Thoracic aorta (tissue), 2 donors: ENCODE results near the gene DENND5A. TPM values are rescaled to one million over a fixed set of nuclear protein-coding genes. Genes with fewer than 3 reads are reported as not detected.

ENCODE experiments used
- ATAC-seq: fragments of 150-250 bp; one replicate; pipeline ENCODE4 v1.8.0; 2017; ENCODE audit warnings: low read depth; ENCODE audit not compliant: insufficient number of reproducible peaks, low FRiP score
- DNase-seq: peaks from one replicate; pipeline ENCODE4 v3.0.0-alpha.2; 2020; ENCODE audit warnings: low spot score
- H3K27ac ChIP-seq, 2 donors: fragments of 200-600 bp; sonication (generic); 1 replicate in 1 of 2; 2 replicates in 1 of 2; pipeline ENCODE4 v1.5.1; 2016; ENCODE audit warnings: mild to moderate bottlenecking in 2 of 2, moderate library complexity in 2 of 2
- H3K27me3 ChIP-seq: fragments of 200-600 bp; sonication (generic); replicated peaks from 2 replicates; pipeline ENCODE4 v1.6.0; 2016; ENCODE audit warnings: mild to moderate bottlenecking; ENCODE audit not compliant: insufficient read depth
- H3K36me3 ChIP-seq: fragments of 200-600 bp; sonication (generic); one replicate; pipeline ENCODE4 v1.5.1; 2016
- H3K4me1 ChIP-seq, 2 donors: fragments of 200-600 bp; sonication (generic); 1 replicate in 1 of 2; 2 replicates in 1 of 2; pipeline versions ENCODE4 v1.5.1 to v1.6.0; 2016; ENCODE audit warnings: low read depth in 2 of 2, mild to moderate bottlenecking in 1 of 2; ENCODE audit not compliant: control insufficient read depth in 1 of 2
- H3K4me3 ChIP-seq: fragments of 200-600 bp; sonication (generic); 2 replicates; pipeline ENCODE4 v1.5.1; 2016; ENCODE audit warnings: mild to moderate bottlenecking
- H3K9me3 ChIP-seq: fragments of 200-600 bp; sonication (generic); 2 replicates; pipeline ENCODE4 v1.5.1; 2016
- total RNA-seq, 2 donors: library from RNA; depleted of rRNA; stranded (reverse); fragments of >200 nt; gene quantifications; one replicate each; pipeline versions ENCODE4 v1.1.0 to v1.2.3, GENCODE V29; 2016
- TF ChIP-seq, protein P1 (sequence below): fragments of 200-600 bp; sonication (generic); IDR thresholded peaks from one replicate; pipeline ENCODE4 v1.5.1; 2019; ENCODE audit warnings: antibody characterized with exemption

Gene DENND5A
- total RNA-seq, 2 donors from 2014 or later = 169 to 178 TPM

DNA sequence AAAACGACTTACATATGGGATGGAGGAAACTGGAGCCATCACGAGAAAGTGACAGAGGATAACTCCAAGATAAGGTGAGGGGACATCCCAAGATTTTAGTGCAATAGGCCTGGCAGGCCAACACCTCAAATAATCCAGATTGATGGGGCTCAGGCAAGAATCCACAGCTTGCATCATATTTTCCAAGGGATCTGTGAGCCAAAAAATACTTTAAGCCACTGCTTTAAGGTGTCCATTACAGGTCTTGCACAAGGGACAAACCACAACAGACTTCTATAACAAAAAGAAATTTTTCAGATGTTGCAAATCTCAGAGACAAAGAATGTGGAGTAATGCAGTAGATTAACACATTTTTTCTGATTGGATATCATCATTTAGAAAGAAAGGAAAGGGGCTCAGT, 45.6 kb downstream of the DENND5A start:
- Histone ChIP-seq H3K4me1 (peaks cover 26 to 40% of the 10 kb centered on the region in 2 donors), H3K27me3 (no peaks in the 10 kb centered on the region), H3K4me3 (no peak overlapping the region), H3K9me3 (no peaks in the 10 kb centered on the region), H3K27ac (peak overlapping the region; percentile 45 to 50), H3K36me3 (no peaks in the 10 kb centered on the region)
- ATAC-seq = peak; percentile 34
- TF ChIP-seq, protein P1, sequence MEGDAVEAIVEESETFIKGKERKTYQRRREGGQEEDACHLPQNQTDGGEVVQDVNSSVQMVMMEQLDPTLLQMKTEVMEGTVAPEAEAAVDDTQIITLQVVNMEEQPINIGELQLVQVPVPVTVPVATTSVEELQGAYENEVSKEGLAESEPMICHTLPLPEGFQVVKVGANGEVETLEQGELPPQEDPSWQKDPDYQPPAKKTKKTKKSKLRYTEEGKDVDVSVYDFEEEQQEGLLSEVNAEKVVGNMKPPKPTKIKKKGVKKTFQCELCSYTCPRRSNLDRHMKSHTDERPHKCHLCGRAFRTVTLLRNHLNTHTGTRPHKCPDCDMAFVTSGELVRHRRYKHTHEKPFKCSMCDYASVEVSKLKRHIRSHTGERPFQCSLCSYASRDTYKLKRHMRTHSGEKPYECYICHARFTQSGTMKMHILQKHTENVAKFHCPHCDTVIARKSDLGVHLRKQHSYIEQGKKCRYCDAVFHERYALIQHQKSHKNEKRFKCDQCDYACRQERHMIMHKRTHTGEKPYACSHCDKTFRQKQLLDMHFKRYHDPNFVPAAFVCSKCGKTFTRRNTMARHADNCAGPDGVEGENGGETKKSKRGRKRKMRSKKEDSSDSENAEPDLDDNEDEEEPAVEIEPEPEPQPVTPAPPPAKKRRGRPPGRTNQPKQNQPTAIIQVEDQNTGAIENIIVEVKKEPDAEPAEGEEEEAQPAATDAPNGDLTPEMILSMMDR = no peak
- no peak for DNase-seq

DNA sequence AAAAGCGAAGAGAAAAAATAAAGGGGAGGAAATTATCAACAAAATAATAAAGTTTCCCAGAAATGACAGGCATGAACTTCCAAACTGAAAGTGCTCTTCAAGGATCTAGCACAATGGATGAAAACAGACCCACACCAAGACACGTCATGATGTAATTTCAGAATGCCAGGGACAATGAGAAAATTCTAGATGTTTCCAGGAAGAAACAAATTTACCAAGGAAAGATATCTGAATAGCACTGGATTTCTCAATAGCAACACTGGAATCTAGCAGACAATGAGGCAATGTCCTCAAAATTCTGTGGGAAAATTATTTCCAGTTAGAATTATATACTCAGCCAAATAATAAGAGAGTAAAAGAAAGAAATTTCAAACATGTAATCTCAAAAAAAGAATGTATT, 46.0 kb downstream of the DENND5A start:
- H3K4me1 ChIP-seq = peaks cover 30 to 45% of the 10 kb centered on the region in 2 donors
- ATAC-seq = peak; percentile 47
- H3K27me3 ChIP-seq = no peaks in the 10 kb centered on the region
- DNase-seq = no peak
- H3K27ac ChIP-seq = peak overlapping the region; percentile 45 to 47
- TF ChIP-seq, protein P1 = no peak
- no peak overlapping the region for H3K4me3 ChIP-seq
- no peaks in the 10 kb centered on the region for H3K36me3 ChIP-seq
- no peaks in the 10 kb centered on the region for H3K9me3 ChIP-seq

DNA sequence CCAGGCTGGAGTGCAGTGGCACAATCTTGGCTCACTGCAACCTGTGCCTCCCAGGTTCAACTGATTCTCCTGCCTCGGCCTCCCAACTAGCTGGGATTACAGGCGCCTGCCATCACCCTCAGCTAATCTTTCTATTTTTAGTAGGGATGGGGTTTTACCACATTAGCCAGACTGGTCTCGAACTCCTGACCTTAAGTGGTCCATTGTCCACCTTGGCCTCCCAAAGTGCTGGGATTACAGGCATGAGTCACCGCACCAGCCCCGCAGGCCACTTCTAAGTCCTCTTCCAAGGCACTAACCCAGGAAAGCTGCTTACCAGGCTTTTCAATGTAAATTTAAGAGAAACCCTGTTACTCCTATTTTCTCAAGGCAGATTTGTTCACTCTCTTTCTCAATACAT, 50.4 kb downstream of the DENND5A start:
- Histone ChIP-seq H3K9me3 (no peaks in the 10 kb centered on the region), H3K4me3 (no peak overlapping the region), H3K27me3 (no peaks in the 10 kb centered on the region), H3K36me3 (no peaks in the 10 kb centered on the region), H3K27ac (no peak overlapping the region), H3K4me1 (peaks cover 26 to 41% of the 10 kb centered on the region in 2 donors)
- DNase-seq = no peak
- TF ChIP-seq, protein P1 = no peak
- no peak for ATAC-seq

DNA sequence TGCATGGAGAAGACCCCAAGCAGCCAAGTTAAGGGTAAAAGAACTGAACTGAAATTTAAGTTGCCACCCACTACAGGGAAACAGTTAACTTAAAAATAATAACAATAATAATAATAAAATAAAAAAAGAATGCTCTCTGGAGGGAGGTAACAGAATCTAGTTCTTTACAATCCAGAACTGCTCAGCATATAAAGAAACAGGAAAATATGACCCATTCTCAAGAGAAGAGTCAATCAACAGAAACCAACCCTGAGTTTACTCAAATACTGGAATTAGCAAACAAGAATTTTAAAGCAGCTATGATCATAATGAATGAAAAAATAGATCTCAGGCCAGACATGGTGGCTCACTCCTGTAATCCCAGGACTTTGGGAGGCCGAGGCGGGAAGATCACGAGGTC, 53.8 kb downstream of the DENND5A start:
- DNase-seq = no peak
- H3K36me3 ChIP-seq = no peaks in the 10 kb centered on the region
- ATAC-seq = no peak
- H3K4me3 ChIP-seq = no peak overlapping the region
- no peaks in the 10 kb centered on the region for H3K9me3 ChIP-seq
- TF ChIP-seq, protein P1 = no peak
- no peak overlapping the region for H3K27ac ChIP-seq
- no peaks in the 10 kb centered on the region for H3K27me3 ChIP-seq
- peaks cover 12 to 30% of the 10 kb centered on the region in 2 donors for H3K4me1 ChIP-seq

DNA sequence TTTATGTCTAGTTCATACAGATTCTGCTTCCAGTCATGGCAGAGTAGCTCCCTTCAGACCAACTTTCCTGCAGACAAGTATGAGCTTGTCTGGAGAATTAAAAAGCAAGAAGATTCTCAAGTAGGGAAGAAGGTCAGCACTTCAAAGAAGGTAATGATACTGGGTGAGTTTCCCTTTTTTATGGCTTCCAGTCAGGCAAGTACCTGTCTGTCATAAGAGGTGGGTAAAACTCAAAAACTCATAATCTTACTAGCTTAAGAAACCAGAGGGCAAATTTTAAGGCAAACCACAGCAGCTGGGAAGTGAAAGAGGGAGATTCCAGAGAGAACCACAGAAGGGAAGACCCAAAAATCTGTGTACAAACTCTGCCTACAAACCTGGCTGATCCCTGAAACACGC, 54.2 kb downstream of the DENND5A start:
- TF ChIP-seq, protein P1 = no peak
- Histone ChIP-seq H3K27ac (no peak overlapping the region), H3K4me3 (no peak overlapping the region), H3K36me3 (no peaks in the 10 kb centered on the region), H3K9me3 (no peaks in the 10 kb centered on the region), H3K4me1 (peaks cover 12 to 30% of the 10 kb centered on the region in 2 donors), H3K27me3 (no peaks in the 10 kb centered on the region)
- ATAC-seq (no peak), DNase-seq (no peak)
